ENCODE results near the gene STK26.
"Not testable (repeated sequence)": the region's sequence is repeated elsewhere in the genome, so short reads cannot be mapped to it uniquely, and the experiment has no call there.

The STK26 gene

DNA sequence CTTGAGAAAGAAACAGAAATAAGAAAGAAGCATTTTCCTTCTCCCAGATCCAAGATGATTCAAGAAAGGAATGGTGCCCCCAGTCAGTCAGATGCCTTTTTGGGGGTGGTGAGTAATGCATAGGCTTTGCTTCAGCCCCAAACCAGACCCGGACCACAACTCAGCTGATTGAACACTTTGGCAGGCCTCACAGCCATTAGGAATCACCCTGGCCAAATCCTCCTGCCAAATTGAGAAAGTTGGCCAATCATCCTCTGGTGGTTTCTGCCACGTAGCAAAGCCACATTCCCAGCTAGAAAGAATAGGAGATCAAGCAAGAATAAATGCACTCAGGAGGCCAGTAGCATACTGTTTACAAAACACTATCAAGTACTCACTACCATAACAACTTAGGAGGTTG lies 71.1 kb downstream of the STK26 start:
- DNase-seq (ENCODE audit: low read depth): no peak

DNA sequence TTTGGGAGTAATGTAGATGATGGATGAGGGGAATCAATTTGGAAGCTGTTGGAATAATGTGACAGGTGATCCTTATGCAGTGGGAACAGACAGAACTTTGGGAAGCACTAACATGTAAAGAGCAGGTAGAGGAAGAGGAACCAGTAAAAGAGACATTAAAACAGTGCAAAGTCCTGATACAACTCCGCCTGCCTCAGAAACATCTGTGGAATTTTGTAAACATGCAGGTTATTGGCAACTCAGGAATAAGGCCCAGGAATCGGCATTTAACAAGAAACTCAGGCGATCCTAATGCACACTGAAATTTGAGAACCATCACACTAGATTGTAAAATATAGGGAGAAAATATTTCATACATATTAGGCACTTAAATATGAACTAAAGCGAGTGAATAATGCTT lies 75.6 kb downstream of the STK26 start:
- DNase-seq (ENCODE audit: low read depth): not testable (repeated sequence)

- DNase-seq (ENCODE audit: low read depth): no peak
Measured at GRCh38 chrX:132101206-132101605, 78.1 kb downstream of the STK26 start.

GRCh38 chrX:132101799-132102198 lies 78.7 kb downstream of the STK26 start:
- DNase-seq (ENCODE audit: low read depth): no peak

GRCh38 chrX:132107291-132107690 lies 84.2 kb downstream of the STK26 start:
- DNase-seq (ENCODE audit: low read depth): no peak

DNA sequence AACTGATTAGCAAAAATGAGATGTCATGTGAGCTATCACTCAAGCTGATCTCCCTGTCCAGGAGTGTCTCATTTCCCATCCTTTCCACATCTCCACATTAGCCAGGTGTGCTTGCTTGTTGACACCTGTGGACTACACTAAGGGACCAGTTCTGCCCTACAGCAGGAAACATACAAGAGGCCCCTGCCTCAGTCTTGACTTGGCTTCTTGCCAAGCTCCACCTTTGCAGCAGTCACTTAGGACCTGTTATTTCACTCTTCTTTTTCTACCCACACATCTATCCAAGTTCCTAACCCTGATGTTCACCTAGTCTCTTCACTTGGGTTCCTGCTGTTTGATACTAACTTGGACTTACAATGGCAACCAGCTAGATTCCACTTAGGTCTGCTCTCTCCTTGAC lies 91.5 kb downstream of the STK26 start:
- DNase-seq (ENCODE audit: low read depth): no peak

DNA sequence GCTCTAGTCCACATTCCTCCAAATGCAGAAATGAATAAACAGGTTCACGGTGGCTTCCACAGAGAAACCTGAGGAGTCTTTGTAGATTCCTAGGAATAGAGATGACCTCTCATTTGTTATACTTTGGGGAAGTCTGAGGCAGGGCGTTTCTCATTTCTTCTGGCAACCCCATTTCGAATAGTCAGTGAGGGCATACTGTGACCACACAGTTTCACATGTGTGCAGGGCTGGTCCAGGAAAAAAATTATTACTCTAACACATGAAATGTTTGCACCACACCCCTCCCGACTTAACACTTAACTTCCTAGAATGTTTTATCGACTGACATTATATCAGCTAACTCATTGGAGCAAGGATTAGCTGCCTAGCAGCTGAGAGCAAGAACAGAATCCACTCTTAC lies 92.7 kb downstream of the STK26 start:
- DNase-seq (ENCODE audit: low read depth): no peak

GRCh38 chrX:132118358-132118757 lies 95.3 kb downstream of the STK26 start:
- DNase-seq (ENCODE audit: low read depth): no peak

DNA sequence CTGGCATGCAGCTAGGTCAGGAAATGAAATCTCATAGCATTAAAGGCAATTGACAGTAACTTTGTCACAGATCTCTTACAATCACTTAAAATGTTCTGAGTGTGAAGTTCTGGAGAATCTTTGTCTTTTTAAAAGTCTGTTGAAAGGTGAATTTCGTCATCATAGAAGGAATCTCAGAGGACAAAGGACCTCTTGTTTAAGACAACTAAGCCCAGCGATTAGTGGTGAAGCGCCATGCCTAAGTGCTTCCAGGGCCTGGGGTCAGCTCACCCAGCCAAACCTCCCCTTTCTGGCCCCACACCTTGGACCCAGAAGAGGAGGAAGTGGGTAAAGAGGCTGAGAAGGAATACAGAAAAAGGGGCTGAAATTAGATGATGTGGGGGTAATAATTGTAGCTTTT lies 96.2 kb downstream of the STK26 start:
- no peak for DNase-seq (ENCODE audit: low read depth)

GRCh38 chrX:132119821-132120515 lies 96.9 kb downstream of the STK26 start:
- DNase-seq (ENCODE audit: low read depth): no peak

- DNase-seq (ENCODE audit: low read depth): no peak
Measured at GRCh38 chrX:132120913-132121312, 97.8 kb downstream of the STK26 start.

Measured in non-pigmented ciliary epithelial cell (primary cell).